GM21360 (cell line): ENCODE measurements around the gene JAGN1.
"Not testable (repeated sequence)": the region's sequence is repeated elsewhere in the genome, so short reads cannot be mapped to it uniquely, and the experiment has no call there.

Source experiments
- ATAC-seq: cut with Tn5 transposase; IDR thresholded peaks from one replicate; pipeline ENCODE4 v1.9.1; 2021; ENCODE audit warnings: mild to moderate bottlenecking, moderate library complexity; ENCODE audit not compliant: unreplicated experiment

The JAGN1 gene

GRCh38 chr3:9890249-9891071, at the start of gene JAGN1:
JAGN1 (plus strand) TSS chr3:9890610; CDS start chr3:9890723, 113 bp downstream.
- ATAC-seq: peak; percentile 76

- no peak for ATAC-seq
These were observed 49.4 kb upstream of the JAGN1 start for GRCh38 chr3:9841015-9841414.

- peak; percentile 97 for ATAC-seq
These were observed 46.5 kb upstream of the JAGN1 start, which contains the start of gene RPUSD3 for GRCh38 chr3:9843715-9844438. RPUSD3 (minus strand) TSS chr3:9844008; CDS start chr3:9843990, 18 bp downstream.

GRCh38 chr3:9846231-9846630, 44.2 kb upstream of the JAGN1 start:
- no peak for ATAC-seq

GRCh38 chr3:9846931-9847488, 43.4 kb upstream of the JAGN1 start:
- no peak for ATAC-seq

GRCh38 chr3:9847870-9848269, 42.5 kb upstream of the JAGN1 start:
- ATAC-seq: not testable (repeated sequence)

- ATAC-seq: not testable (repeated sequence)
These were observed 41.5 kb upstream of the JAGN1 start for GRCh38 chr3:9848860-9849259.

GRCh38 chr3:9851383-9851782, 39.0 kb upstream of the JAGN1 start:
- not testable (repeated sequence) for ATAC-seq

- not testable (repeated sequence) for ATAC-seq
These were observed 38.5 kb upstream of the JAGN1 start for GRCh38 chr3:9851926-9852325.

GRCh38 chr3:9852528-9852927, 37.9 kb upstream of the JAGN1 start:
- no peak for ATAC-seq

- ATAC-seq: not testable (repeated sequence)
These were observed 36.0 kb upstream of the JAGN1 start for GRCh38 chr3:9854291-9854940.

GRCh38 chr3:9855594-9855993, 34.8 kb upstream of the JAGN1 start:
- no peak for ATAC-seq

GRCh38 chr3:9859530-9860025, 30.8 kb upstream of the JAGN1 start:
- no peak for ATAC-seq

GRCh38 chr3:9861201-9861600, 29.2 kb upstream of the JAGN1 start:
- ATAC-seq: no peak

GRCh38 chr3:9861626-9862130, 28.7 kb upstream of the JAGN1 start:
- ATAC-seq: no peak

GRCh38 chr3:9862391-9863057, 27.9 kb upstream of the JAGN1 start:
- ATAC-seq: no peak

GRCh38 chr3:9863058-9863772, 27.2 kb upstream of the JAGN1 start:
- ATAC-seq: no peak

- no peak for ATAC-seq
These were observed 26.0 kb upstream of the JAGN1 start for GRCh38 chr3:9864200-9864927.

GRCh38 chr3:9865125-9865637, 25.2 kb upstream of the JAGN1 start:
- not testable (repeated sequence) for ATAC-seq
